HG02870 (cell line): ENCODE results near the gene TM4SF4.

ENCODE experiments used
- ATAC-seq: cut with Tn5 transposase; IDR thresholded peaks from one replicate; pipeline ENCODE4 v1.9.1; 2021; ENCODE audit warnings: mild to moderate bottlenecking, moderate library complexity; ENCODE audit not compliant: unreplicated experiment

Gene TM4SF4

DNA sequence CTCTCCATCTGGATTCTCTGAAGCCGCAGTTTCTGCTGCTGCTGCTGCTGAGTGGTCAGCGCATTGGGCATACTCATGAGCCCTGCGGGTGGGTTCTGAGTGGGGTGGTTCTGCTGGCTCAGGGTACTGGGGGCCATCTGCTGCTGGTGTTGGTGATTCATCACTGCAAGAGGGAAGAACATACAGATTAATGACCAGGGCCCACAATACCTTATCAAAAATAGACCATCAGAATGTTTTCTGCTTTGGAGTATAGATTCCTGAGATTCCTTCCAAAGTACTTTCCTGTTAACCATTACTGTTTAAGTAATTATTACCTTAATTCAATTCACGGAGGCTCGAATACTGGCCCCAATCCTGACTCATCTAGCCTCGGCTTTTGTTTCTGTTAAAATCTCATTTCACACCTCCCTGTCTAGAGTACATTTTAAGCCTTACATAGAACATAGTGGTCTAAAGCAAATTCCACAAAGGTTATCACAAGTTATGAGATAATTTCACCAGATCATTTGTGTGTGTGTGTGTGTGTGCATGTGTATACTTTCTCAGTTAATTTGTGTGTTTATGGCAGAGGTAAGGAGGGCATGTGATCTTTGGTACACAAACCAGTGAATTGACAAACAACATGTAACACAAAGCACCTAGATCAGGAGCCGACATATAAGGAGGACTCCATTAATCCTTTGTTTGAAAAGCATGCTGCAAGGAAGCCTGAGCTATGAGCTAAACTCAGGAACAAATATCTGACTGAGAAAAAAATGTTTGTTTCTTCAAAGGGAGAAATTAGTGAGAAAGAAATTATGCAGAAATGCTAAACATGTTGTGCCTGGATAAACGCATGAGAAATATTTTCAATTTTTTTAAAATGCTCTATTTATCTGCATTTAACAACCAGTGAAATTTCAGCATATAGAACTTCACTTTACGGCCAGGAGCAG lies 68.1 kb downstream of the TM4SF4 start:
- no peak for ATAC-seq

DNA sequence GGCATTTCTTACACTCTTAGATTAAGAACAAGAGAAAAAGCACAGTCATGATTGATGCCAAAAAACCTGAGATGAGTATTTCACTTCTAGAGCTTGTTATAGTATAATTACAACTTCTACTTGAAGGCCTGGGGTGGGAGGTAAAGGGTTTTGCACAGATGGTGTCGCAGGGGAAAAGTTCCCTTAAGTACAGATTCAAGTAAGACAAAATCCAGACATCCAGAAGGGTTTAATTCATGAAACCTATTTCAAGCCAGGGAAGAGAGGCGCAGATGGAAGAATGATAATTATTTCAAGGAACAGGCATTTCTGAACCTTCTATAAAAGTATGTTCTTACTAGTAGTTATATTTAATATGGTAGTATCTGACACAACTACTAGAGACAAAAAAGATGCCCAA lies 70.6 kb downstream of the TM4SF4 start:
- ATAC-seq = no peak

DNA sequence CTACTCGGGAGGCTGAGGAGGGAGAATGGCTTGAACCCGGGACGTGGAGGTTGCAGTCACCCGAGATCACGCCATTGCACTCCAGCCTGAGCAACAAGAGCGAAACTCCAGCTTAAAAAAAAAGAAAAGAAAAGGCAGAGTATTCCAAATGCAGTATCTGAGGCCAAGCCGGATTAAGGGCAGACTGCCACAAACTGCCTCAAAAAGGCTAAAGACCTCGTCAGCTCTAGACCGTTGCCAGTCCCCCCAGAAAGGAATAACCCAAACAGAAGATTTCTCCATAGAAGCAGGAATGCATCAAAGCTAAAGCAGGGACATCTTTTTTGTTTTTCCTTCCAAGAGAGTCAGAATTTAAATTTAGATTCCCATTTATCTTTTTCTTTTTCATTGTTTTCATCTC lies 72.9 kb downstream of the TM4SF4 start:
- ATAC-seq = no peak

DNA sequence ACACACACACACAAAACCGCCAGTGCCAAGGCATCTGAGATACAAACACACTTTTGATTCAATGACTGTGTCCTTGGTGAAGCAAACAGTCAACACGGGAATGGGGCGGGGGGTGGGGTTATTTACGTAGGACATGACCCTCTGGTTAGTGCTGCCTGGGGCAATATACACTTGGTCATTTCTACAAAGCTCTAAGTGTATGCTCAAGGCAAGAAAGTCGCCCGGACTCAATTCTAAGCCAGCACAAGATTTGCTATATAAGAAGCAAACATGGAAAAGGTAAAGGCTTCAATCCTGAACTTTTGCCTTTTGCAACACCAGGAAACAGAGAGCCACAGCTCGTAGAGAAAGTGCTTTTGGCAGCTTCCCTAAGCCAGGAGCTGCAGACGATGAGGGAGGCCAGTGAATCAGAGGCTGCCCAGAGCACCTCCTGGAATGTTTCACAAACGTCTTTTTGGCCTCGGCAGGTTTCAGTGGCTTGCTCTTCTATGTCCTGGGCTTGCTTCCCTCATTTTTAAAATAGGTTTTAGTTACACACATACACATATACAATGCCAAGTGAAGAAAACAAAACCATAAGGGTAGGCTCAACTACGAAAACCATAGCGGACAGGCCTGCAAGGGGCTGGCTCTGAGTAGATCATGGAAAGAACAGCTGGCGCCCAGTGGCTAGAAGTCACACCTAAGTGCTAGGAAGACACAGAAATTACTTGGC lies 73.6 kb downstream of the TM4SF4 start:
- ATAC-seq = no peak

DNA sequence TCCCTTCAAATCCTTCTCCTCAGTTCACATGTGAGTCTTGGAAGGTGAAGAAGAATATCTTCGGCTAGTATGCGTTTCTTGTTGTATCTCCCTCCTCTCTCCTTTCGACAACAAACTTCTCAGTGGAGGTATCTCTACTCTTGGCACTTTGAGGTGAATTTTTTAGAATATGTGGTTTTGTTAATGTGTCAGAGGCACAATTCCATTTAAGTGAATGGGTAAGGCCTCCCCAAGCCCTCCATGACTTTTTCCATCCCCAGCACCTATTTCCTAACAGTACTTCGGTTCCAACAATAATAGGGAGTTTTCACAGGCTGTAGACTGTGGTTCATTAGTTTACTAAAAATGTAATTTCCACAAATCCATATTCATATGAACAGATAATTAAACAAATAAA lies 74.2 kb downstream of the TM4SF4 start:
- no peak for ATAC-seq

DNA sequence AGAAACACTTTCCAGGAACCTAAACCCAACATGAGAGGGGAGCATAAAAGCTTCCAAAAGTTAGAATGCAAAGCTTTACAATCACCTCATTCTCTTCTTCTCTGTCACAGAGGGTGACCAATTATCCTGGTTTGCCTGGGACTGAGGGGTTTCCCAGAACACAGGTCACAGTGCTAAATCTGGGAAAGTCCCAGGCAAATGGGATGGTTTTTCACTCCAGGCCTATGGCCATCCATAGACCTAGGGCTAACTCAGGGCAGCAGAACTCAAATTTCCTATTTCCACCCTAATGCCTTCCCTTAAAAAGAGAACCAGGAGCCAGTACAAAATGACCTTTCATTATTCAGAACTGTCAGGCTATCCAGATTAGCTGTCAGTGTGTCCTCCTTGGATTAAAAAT lies 77.0 kb downstream of the TM4SF4 start:
- ATAC-seq = no peak

DNA sequence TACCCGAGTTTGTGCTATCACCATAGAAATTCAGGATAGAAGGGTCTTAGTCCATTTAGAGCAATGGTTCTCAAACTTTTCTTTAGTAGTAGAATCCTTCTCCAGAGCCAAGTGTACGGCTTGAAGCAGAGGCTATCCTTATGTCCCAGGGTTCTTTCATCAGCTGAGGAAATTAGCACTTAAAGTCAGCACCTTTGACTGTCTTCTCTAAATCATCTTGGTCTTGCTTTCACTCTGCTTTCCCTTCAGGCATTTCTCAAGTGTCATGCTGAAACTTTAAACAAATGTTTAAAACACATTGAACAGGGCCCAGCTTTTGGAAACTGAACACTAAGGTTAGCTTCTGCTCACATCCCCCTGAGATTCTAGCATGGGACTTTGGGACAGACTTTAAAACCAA lies 78.2 kb downstream of the TM4SF4 start:
- ATAC-seq = no peak
